ENCODE measurements around the gene CYP27C1. TPM values are rescaled to one million over a fixed set of nuclear protein-coding genes. Genes with fewer than 3 reads are reported as not detected.

The CYP27C1 gene
- total RNA-seq, 4 donors from 2014 or later, result 0.95 to 4.6 (median 1.6) TPM

- Histone ChIP-seq H3K9me3 (no peaks in the 10 kb centered on the region), H3K27ac (peak overlapping the region in 3 of 4 donors; percentile 16 to 42 (median 29)), H3K36me3 (no peaks in the 10 kb centered on the region), H3K27me3 (no peaks in the 10 kb centered on the region), H3K4me3 (no peak overlapping the region), H3K4me1 (peaks cover 6 to 19% (median 9%) of the 10 kb centered on the region in 3 donors)
- 80 to 100% methylated on average over 2 to 4 of the region's 4 CpGs for WGBS, 2 donors
- TF ChIP-seq POLR2A (IDR thresholded peaks at IDR 0.05), result no peak
- TF ChIP-seq, protein P1, sequence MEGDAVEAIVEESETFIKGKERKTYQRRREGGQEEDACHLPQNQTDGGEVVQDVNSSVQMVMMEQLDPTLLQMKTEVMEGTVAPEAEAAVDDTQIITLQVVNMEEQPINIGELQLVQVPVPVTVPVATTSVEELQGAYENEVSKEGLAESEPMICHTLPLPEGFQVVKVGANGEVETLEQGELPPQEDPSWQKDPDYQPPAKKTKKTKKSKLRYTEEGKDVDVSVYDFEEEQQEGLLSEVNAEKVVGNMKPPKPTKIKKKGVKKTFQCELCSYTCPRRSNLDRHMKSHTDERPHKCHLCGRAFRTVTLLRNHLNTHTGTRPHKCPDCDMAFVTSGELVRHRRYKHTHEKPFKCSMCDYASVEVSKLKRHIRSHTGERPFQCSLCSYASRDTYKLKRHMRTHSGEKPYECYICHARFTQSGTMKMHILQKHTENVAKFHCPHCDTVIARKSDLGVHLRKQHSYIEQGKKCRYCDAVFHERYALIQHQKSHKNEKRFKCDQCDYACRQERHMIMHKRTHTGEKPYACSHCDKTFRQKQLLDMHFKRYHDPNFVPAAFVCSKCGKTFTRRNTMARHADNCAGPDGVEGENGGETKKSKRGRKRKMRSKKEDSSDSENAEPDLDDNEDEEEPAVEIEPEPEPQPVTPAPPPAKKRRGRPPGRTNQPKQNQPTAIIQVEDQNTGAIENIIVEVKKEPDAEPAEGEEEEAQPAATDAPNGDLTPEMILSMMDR (IDR thresholded peaks at IDR 0.05), result no peak
- no peak for DNase-seq
- intact Hi-C loops (cut with DNase I), result no loop called here
Observed at GRCh38 chr2:127154396-127154795, 65.7 kb downstream of the CYP27C1 start.

- Histone ChIP-seq H3K4me3 (no peak overlapping the region), H3K27ac (peak overlapping the region in 2 of 4 donors; percentile 29 to 42), H3K36me3 (no peaks in the 10 kb centered on the region), H3K4me1 (peaks cover 6 to 19% (median 9%) of the 10 kb centered on the region in 3 donors), H3K27me3 (no peaks in the 10 kb centered on the region), H3K9me3 (no peaks in the 10 kb centered on the region)
- intact Hi-C loops (cut with DNase I), result no loop called here
- WGBS, 2 donors, result 73 to 75% methylated on average over 4 to 6 of the region's 6 CpGs
- no peak for DNase-seq
- TF ChIP-seq POLR2A (IDR thresholded peaks at IDR 0.05), result no peak
- TF ChIP-seq, protein P1 (IDR thresholded peaks at IDR 0.05), result no peak
Observed at GRCh38 chr2:127153691-127154158, 66.4 kb downstream of the CYP27C1 start.

GRCh38 chr2:127150996-127151395 is 69.1 kb downstream of the CYP27C1 start:
- TF ChIP-seq, protein P1 (IDR thresholded peaks at IDR 0.05), result no peak
- TF ChIP-seq POLR2A (IDR thresholded peaks at IDR 0.05), result no peak
- H3K36me3 ChIP-seq, result no peaks in the 10 kb centered on the region
- H3K27ac ChIP-seq, result no peak overlapping the region
- H3K27me3 ChIP-seq, result no peaks in the 10 kb centered on the region
- peaks cover 8 to 25% (median 9%) of the 10 kb centered on the region in 3 donors for H3K4me1 ChIP-seq
- DNase-seq, result no peak
- no peak overlapping the region for H3K4me3 ChIP-seq
- intact Hi-C loops (cut with DNase I), result no loop called here
- WGBS, 2 donors, result 100% methylated on average over 1 of the region's 1 CpG
- no peaks in the 10 kb centered on the region for H3K9me3 ChIP-seq

GRCh38 chr2:127149384-127149783 is 70.7 kb downstream of the CYP27C1 start:
- intact Hi-C loops (cut with DNase I), result no loop called here
- no peaks in the 10 kb centered on the region for H3K36me3 ChIP-seq
- DNase-seq, result no peak

GRCh38 chr2:127146820-127147502 is 73.1 kb downstream of the CYP27C1 start:
- Histone ChIP-seq H3K4me1 (peaks cover 0 to 36% (median 16%) of the 10 kb centered on the region in 3 donors), H3K4me3 (no peak overlapping the region), H3K27ac (peak overlapping the region in 3 of 4 donors; percentile 15 to 76 (median 20)), H3K36me3 (no peaks in the 10 kb centered on the region), H3K9me3 (no peaks in the 10 kb centered on the region), H3K27me3 (no peaks in the 10 kb centered on the region)
- WGBS, 2 donors, result 82 to 84% methylated on average over 2 to 8 of the region's 10 CpGs
- TF ChIP-seq, protein P1 (IDR thresholded peaks at IDR 0.05), result no peak
- TF ChIP-seq POLR2A (IDR thresholded peaks at IDR 0.05), result no peak
- DNase-seq, result no peak
- intact Hi-C loops (cut with DNase I), result no loop called here

More at GRCh38 chr2:127149384-127149783, 70.7 kb downstream of the CYP27C1 start:
- TF ChIP-seq POLR2A (IDR thresholded peaks at IDR 0.05), result no peak
- TF ChIP-seq, protein P1 (IDR thresholded peaks at IDR 0.05), result no peak
- Histone ChIP-seq H3K27ac (no peak overlapping the region), H3K4me1 (peaks cover 8 to 31% (median 19%) of the 10 kb centered on the region in 3 donors), H3K4me3 (no peak overlapping the region), H3K27me3 (no peaks in the 10 kb centered on the region), H3K9me3 (no peaks in the 10 kb centered on the region)
- 61 to 65% methylated on average over 4 of the region's 4 CpGs for WGBS, 2 donors
